Endodermal cell (in vitro differentiated cells): ENCODE data around the gene UNC13B. TPM values are rescaled to one million over a fixed set of nuclear protein-coding genes. Genes with fewer than 3 reads are reported as not detected.
"Not testable (repeated sequence)": the region's sequence is repeated elsewhere in the genome, so short reads cannot be mapped to it uniquely, and the experiment has no call there.

Experiments used
- DNase-seq: peaks from one replicate; pipeline ENCODE4 v3.0.0-alpha.2; 2017
- H3K27ac ChIP-seq: 2 replicates; pipeline ENCODE4 v1.5.1; 2013; ENCODE audit warnings: mild to moderate bottlenecking, low read depth, low read length, moderate library complexity
- H3K27me3 ChIP-seq: 2 replicates; pipeline ENCODE4 v1.6.1; 2013; ENCODE audit warnings: mild to moderate bottlenecking, low read length, moderate library complexity; ENCODE audit not compliant: insufficient read depth, control insufficient read depth, poor library complexity, severe bottlenecking
- H3K36me3 ChIP-seq: 2 replicates; pipeline ENCODE4 v1.7.0; 2013; ENCODE audit warnings: mild to moderate bottlenecking, low read length, moderate library complexity; ENCODE audit not compliant: control insufficient read depth, insufficient read depth
- H3K4me1 ChIP-seq: one replicate; pipeline ENCODE4 v1.7.0; 2013; ENCODE audit warnings: low read length; ENCODE audit not compliant: control insufficient read depth, insufficient read depth
- H3K4me3 ChIP-seq: 2 replicates; pipeline ENCODE4 v1.5.1; 2013; ENCODE audit warnings: mild to moderate bottlenecking, low read length, moderate library complexity
- H3K9ac ChIP-seq: 2 replicates; pipeline ENCODE4 v1.6.1; 2013; ENCODE audit warnings: mild to moderate bottlenecking, low read length, moderate library complexity; ENCODE audit not compliant: poor library complexity, severe bottlenecking; ENCODE audit errors: extremely low read depth
- H3K9me3 ChIP-seq: 2 replicates; pipeline ENCODE4 v1.6.1; 2013; ENCODE audit warnings: mild to moderate bottlenecking, low read length, moderate library complexity; ENCODE audit not compliant: control insufficient read depth
- H3K27ac Mint-ChIP-seq: 2 replicates; pipeline ENCODE4 v1.8.0; 2020; ENCODE audit warnings: mixed read lengths
- H3K27me3 Mint-ChIP-seq: 2 replicates; pipeline ENCODE4 v1.8.0; 2021; ENCODE audit warnings: mild to moderate bottlenecking, mixed read lengths; ENCODE audit not compliant: insufficient read depth
- H3K36me3 Mint-ChIP-seq: 2 replicates; pipeline ENCODE4 v1.8.0; 2020; ENCODE audit warnings: low read depth, mixed read lengths
- H3K4me1 Mint-ChIP-seq: 2 replicates; pipeline ENCODE4 v1.8.0; 2020; ENCODE audit warnings: mixed read lengths
- H3K4me3 Mint-ChIP-seq: 2 replicates; pipeline ENCODE4 v1.8.0; 2020; ENCODE audit warnings: mild to moderate bottlenecking, moderate library complexity, mixed read lengths
- H3K9me3 Mint-ChIP-seq: 2 replicates; pipeline ENCODE4 v1.8.0; 2020; ENCODE audit warnings: mild to moderate bottlenecking, mixed read lengths
- CTCF ChIP-seq: fragments of 200-600 bp; sonication (generic); conservative IDR thresholded peaks from 2 replicates; pipeline ENCODE4 v1.5.0; 2021; ENCODE audit warnings: antibody characterized with exemption, mild to moderate bottlenecking
- WGBS, 2 experiments: methylation state at CpG; one replicate each; pipeline versions ENCODE4 v1.1.5 to v1.1.7; 2013; ENCODE audit warnings: missing lambda C conversion rate in 2 of 2, mixed read lengths in 1 of 2; ENCODE audit not compliant: insufficient coverage in 1 of 2, insufficient read length in 1 of 2; 5-methylcytosine and 5-hydroxymethylcytosine counted together
- total RNA-seq, 2 donors: library from RNA; stranded (reverse); fragmentation: NEBNext Ultra II Directional in 1 of 2; extraction: Animal tissue kit (Norgen Biotek cat#: 25700) in 1 of 2; gene quantifications; 2 replicates in 1 of 2; 3 replicates in 1 of 2; pipeline ENCODE4 v1.2.1, GENCODE V29; 2021

Gene UNC13B
- total RNA-seq, 2 donors from 2014 or later = 53.9 to 57.2 TPM

GRCh38 chr9:35232867-35233544 is 71.2 kb downstream of the UNC13B start:
- H3K4me3 ChIP-seq = no peak overlapping the region
- DNase-seq = no peak
- no peak for TF ChIP-seq CTCF
- WGBS, 2 experiments = 89 to 92% methylated on average over 1 to 3 of the region's 3 CpGs
- H3K27ac ChIP-seq = no peak overlapping the region
- Mint-ChIP-seq H3K36me3 (peaks cover 1% of the 10 kb centered on the region), H3K9me3 (peaks cover 5% of the 10 kb centered on the region), H3K4me3 (no peak overlapping the region), H3K27me3 (no peaks in the 10 kb centered on the region), H3K27ac (no peak overlapping the region), H3K4me1 (peaks cover 13% of the 10 kb centered on the region)
- no peaks in the 10 kb centered on the region for H3K9me3 ChIP-seq
- H3K27me3 ChIP-seq = no peaks in the 10 kb centered on the region
- no peaks in the 10 kb centered on the region for H3K4me1 ChIP-seq
- H3K36me3 ChIP-seq = no peaks in the 10 kb centered on the region
- no peak overlapping the region for H3K9ac ChIP-seq

- peak overlapping the region; percentile 84 for H3K27ac Mint-ChIP-seq
These were observed 74.9 kb downstream of the UNC13B start for GRCh38 chr9:35236692-35237091.

GRCh38 chr9:35237311-35237710 is 75.5 kb downstream of the UNC13B start:
- peak; percentile 49 for DNase-seq
- Mint-ChIP-seq H3K36me3 (peaks cover 29% of the 10 kb centered on the region), H3K4me3 (peak overlapping the region; percentile 39), H3K27me3 (no peaks in the 10 kb centered on the region), H3K9me3 (peaks cover 32% of the 10 kb centered on the region), H3K27ac (peak overlapping the region; percentile 84), H3K4me1 (peaks cover 13% of the 10 kb centered on the region)
- Histone ChIP-seq H3K4me3 (no peak overlapping the region), H3K36me3 (peaks cover 11% of the 10 kb centered on the region), H3K9ac (no peak overlapping the region), H3K9me3 (peaks cover 36% of the 10 kb centered on the region), H3K27me3 (no peaks in the 10 kb centered on the region), H3K27ac (no peak overlapping the region), H3K4me1 (no peaks in the 10 kb centered on the region)
- TF ChIP-seq CTCF = no peak
- 54 to 83% methylated on average over 1 of the region's 1 CpG for WGBS, 2 experiments

More at GRCh38 chr9:35236692-35237091, 74.9 kb downstream of the UNC13B start:
- H3K9me3 Mint-ChIP-seq = peaks cover 32% of the 10 kb centered on the region
- peaks cover 11% of the 10 kb centered on the region for H3K36me3 ChIP-seq
- H3K27me3 ChIP-seq = no peaks in the 10 kb centered on the region
- no peak overlapping the region for H3K4me3 Mint-ChIP-seq
- peaks cover 36% of the 10 kb centered on the region for H3K9me3 ChIP-seq
- H3K9ac ChIP-seq = no peak overlapping the region
- WGBS, 2 experiments = 58% methylated on average over 1 of the region's 1 CpG; no CpG with 5 or more reads in 1 of the 2 experiments
- no peak for DNase-seq
- H3K4me1 Mint-ChIP-seq = peaks cover 13% of the 10 kb centered on the region
- no peak overlapping the region for H3K4me3 ChIP-seq
- no peak overlapping the region for H3K27ac ChIP-seq
- TF ChIP-seq CTCF = no peak
- peaks cover 27% of the 10 kb centered on the region for H3K36me3 Mint-ChIP-seq
- H3K4me1 ChIP-seq = no peaks in the 10 kb centered on the region
- H3K27me3 Mint-ChIP-seq = no peaks in the 10 kb centered on the region

GRCh38 chr9:35245945-35246344 is 84.1 kb downstream of the UNC13B start:
- not testable (repeated sequence) for H3K4me3 ChIP-seq, H3K4me1 Mint-ChIP-seq, H3K4me3 Mint-ChIP-seq, H3K9ac ChIP-seq, H3K9me3 ChIP-seq, H3K4me1 ChIP-seq, H3K27me3 Mint-ChIP-seq, H3K27ac Mint-ChIP-seq, H3K27ac ChIP-seq, DNase-seq, H3K27me3 ChIP-seq
- peaks cover 19% of the 10 kb centered on the region for H3K36me3 ChIP-seq
- peaks cover 17% of the 10 kb centered on the region for H3K9me3 Mint-ChIP-seq
- peaks cover 49% of the 10 kb centered on the region for H3K36me3 Mint-ChIP-seq
- no CpG with 5 or more reads among the region's 1 CpG for WGBS, 2 experiments
